NB4 (cell line): ENCODE results near the gene CRIP3.

ENCODE experiments used
- DNase-seq: peaks from one replicate; pipeline ENCODE4 v3.0.0; 2010; ENCODE audit warnings: low read depth
- H3K4me3 ChIP-seq: one replicate; pipeline ENCODE4 v1.5.1; 2011; ENCODE audit warnings: mild to moderate bottlenecking, low read depth, low read length, moderate library complexity
- CTCF ChIP-seq: IDR thresholded peaks from one replicate; pipeline ENCODE4 v1.5.1; 2012; ENCODE audit warnings: low read depth, low read length
- MAX ChIP-seq: IDR thresholded peaks from 2 replicates; pipeline ENCODE4 v1.6.1; 2011; ENCODE audit warnings: low read depth, low read length
- MYC ChIP-seq: IDR thresholded peaks from 2 replicates; pipeline ENCODE4 v1.6.1; 2011; ENCODE audit warnings: low read depth, low read length
- POLR2A ChIP-seq: IDR thresholded peaks from 2 replicates; pipeline ENCODE4 v1.6.1; 2011; ENCODE audit warnings: mild to moderate bottlenecking; ENCODE audit not compliant: insufficient read length; ENCODE audit errors: extremely low read depth

Gene CRIP3

GRCh38 chr6:43274916-43275597 is 33.6 kb downstream of the CRIP3 start:
- TF ChIP-seq MAX, result no peak
- no peak for TF ChIP-seq POLR2A
- no peak for TF ChIP-seq MYC
- TF ChIP-seq CTCF, result no peak
- no peak for DNase-seq
- H3K4me3 ChIP-seq, result no peak overlapping the region

GRCh38 chr6:43274127-43274915 is 34.3 kb downstream of the CRIP3 start:
- TF ChIP-seq CTCF, result no peak
- TF ChIP-seq MAX, result no peak
- TF ChIP-seq POLR2A, result no peak
- TF ChIP-seq MYC, result no peak
- no peak for DNase-seq
- no peak overlapping the region for H3K4me3 ChIP-seq

- no peak overlapping the region for H3K4me3 ChIP-seq
Observed at GRCh38 chr6:43273707-43274106, 34.9 kb downstream of the CRIP3 start.

GRCh38 chr6:43271944-43272343 is 36.7 kb downstream of the CRIP3 start:
- DNase-seq, result no peak
- TF ChIP-seq MYC, result no peak
- H3K4me3 ChIP-seq, result no peak overlapping the region

More at GRCh38 chr6:43273707-43274106, 34.9 kb downstream of the CRIP3 start:
- no peak for DNase-seq
- no peak for TF ChIP-seq CTCF

GRCh38 chr6:43271103-43271815 is 37.4 kb downstream of the CRIP3 start:
- TF ChIP-seq MAX (no peak), MYC (no peak), CTCF (no peak), POLR2A (no peak)
- no peak overlapping the region for H3K4me3 ChIP-seq

GRCh38 chr6:43269273-43270007 is 39.2 kb downstream of the CRIP3 start:
- peak; percentile 52 for DNase-seq

More at GRCh38 chr6:43271103-43271815, 37.4 kb downstream of the CRIP3 start:
- no peak for DNase-seq

More at GRCh38 chr6:43269273-43270007, 39.2 kb downstream of the CRIP3 start:
- H3K4me3 ChIP-seq, result peak overlapping the region; percentile 19
- no peak for TF ChIP-seq CTCF
- no peak for TF ChIP-seq POLR2A
- no peak for TF ChIP-seq MAX
- no peak for TF ChIP-seq MYC
